NCI-H128 (cell line): Measurements from ENCODE around the gene RRM2.

Experiments
- DNase-seq: peaks from one replicate; lab custom pipeline; 2025; ENCODE audit not compliant: unreplicated experiment; lab: John Stamatoyannopoulos, UW

RRM2 gene

GRCh38 chr2:10171006-10171800 is 48.7 kb downstream of the RRM2 start:
- DNase-seq = no peak

- no peak for DNase-seq
Measured at GRCh38 chr2:10172033-10172871, 49.7 kb downstream of the RRM2 start.

- DNase-seq = no peak
Measured at GRCh38 chr2:10173258-10174005, 50.9 kb downstream of the RRM2 start.

GRCh38 chr2:10174173-10174572 is 51.6 kb downstream of the RRM2 start:
- no peak for DNase-seq

GRCh38 chr2:10175441-10175840 is 52.9 kb downstream of the RRM2 start:
- no peak for DNase-seq

GRCh38 chr2:10178751-10179150 is 56.2 kb downstream of the RRM2 start:
- DNase-seq = no peak

- no peak for DNase-seq
Measured at GRCh38 chr2:10179422-10179821, 56.9 kb downstream of the RRM2 start.

- DNase-seq = no peak
Measured at GRCh38 chr2:10180229-10180628, 57.7 kb downstream of the RRM2 start.
